ENCODE data around the gene UTP11. TPM values are rescaled to one million over a fixed set of nuclear protein-coding genes. Genes with fewer than 3 reads are reported as not detected.

Gene UTP11
- total RNA-seq, 4 donors from 2014 or later: 34.6 to 49.8 (median 37.9) TPM

- 31 to 32% methylated on average over 9 of the region's 9 CpGs for WGBS, 2 donors
Observed at GRCh38 chr1:38073534-38074301, 61.2 kb downstream of the UTP11 start.

DNA sequence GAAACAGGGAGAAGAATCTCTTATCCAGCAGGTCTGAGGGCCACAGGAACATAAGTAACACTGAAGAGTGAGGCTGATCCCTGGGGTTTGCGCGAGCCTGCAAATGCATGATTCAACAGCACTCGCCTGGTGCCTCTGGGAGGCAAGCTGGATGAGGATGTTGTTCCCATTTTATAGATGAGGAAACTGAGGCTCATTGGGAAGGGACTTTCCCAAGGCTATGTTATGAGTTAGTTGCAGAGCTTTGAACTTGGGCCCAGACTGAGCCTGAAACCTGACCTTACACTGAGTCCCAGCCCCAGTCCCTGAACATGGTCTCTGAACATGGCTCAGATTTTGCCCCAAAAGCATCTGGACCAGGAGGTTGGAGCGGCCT lies 61.8 kb downstream of the UTP11 start:
- WGBS, 2 donors: 47 to 68% methylated on average over 4 of the region's 4 CpGs
- TF ChIP-seq CTCF (IDR thresholded peaks at IDR 0.05) (no peak), POLR2A (IDR thresholded peaks at IDR 0.05) (no peak)
- H3K4me3 ChIP-seq (ENCODE audit: low read depth, poor library complexity, severe bottlenecking): no peak overlapping the region
- intact Hi-C loops (cut with DNase I; ENCODE audit: low total_unique reads): no loop called here
- DNase-seq (ENCODE audit: low spot score in 2 of 2): no peak

More at GRCh38 chr1:38073534-38074301, 61.2 kb downstream of the UTP11 start:
- H3K4me3 ChIP-seq (ENCODE audit: low read depth, poor library complexity, severe bottlenecking): no peak overlapping the region
- no peak for DNase-seq (ENCODE audit: low spot score in 2 of 2)
- no peak for TF ChIP-seq CTCF (IDR thresholded peaks at IDR 0.05)
- no peak for TF ChIP-seq POLR2A (IDR thresholded peaks at IDR 0.05)
- intact Hi-C loops (cut with DNase I; ENCODE audit: low total_unique reads): no loop called here

Other genes with a start within 250 kb of the UTP11 start
- gene EPHA10, start 247.6 kb upstream of the UTP11 start, total RNA-seq: 1 to 10 TPM in 1 of 4 donors, under 1 TPM in 1, not detected in 2; 0.37 to 1.5 TPM
- 1 to 10 TPM; 5.0 to 6.7 (median 6.3) TPM for gene MANEAL, start 218.9 kb upstream of the UTP11 start, total RNA-seq
- 10 to 100 TPM; 38.6 to 52.6 (median 47.0) TPM for gene C1orf122, start 204.9 kb upstream of the UTP11 start, total RNA-seq
- 10 to 100 TPM; 26.7 to 33.9 (median 27.9) TPM for gene YRDC, start 204.5 kb upstream of the UTP11 start, total RNA-seq
- 1 to 10 TPM; 6.7 to 9.6 (median 7.7) TPM for gene MTF1, start 153.1 kb upstream of the UTP11 start, total RNA-seq
- 10 to 100 TPM; 12.9 to 23.3 (median 18.7) TPM for gene INPP5B, start 65.7 kb upstream of the UTP11 start, total RNA-seq
- gene SF3A3, start 22.7 kb upstream of the UTP11 start, total RNA-seq: 10 to 100 TPM; 33.6 to 68.9 (median 36.9) TPM
- gene FHL3, start 7.2 kb upstream of the UTP11 start, total RNA-seq: 10 to 100 TPM; 20.1 to 25.8 (median 21.9) TPM
- gene POU3F1, start 34.1 kb downstream of the UTP11 start, total RNA-seq: 10 to 100 TPM; 19.1 to 53.3 (median 35.4) TPM